Measurements from ENCODE around the gene SDF4.
"Not testable (repeated sequence)": the region's sequence is repeated elsewhere in the genome, so short reads cannot be mapped to it uniquely, and the experiment has no call there.

SDF4 gene

DNA sequence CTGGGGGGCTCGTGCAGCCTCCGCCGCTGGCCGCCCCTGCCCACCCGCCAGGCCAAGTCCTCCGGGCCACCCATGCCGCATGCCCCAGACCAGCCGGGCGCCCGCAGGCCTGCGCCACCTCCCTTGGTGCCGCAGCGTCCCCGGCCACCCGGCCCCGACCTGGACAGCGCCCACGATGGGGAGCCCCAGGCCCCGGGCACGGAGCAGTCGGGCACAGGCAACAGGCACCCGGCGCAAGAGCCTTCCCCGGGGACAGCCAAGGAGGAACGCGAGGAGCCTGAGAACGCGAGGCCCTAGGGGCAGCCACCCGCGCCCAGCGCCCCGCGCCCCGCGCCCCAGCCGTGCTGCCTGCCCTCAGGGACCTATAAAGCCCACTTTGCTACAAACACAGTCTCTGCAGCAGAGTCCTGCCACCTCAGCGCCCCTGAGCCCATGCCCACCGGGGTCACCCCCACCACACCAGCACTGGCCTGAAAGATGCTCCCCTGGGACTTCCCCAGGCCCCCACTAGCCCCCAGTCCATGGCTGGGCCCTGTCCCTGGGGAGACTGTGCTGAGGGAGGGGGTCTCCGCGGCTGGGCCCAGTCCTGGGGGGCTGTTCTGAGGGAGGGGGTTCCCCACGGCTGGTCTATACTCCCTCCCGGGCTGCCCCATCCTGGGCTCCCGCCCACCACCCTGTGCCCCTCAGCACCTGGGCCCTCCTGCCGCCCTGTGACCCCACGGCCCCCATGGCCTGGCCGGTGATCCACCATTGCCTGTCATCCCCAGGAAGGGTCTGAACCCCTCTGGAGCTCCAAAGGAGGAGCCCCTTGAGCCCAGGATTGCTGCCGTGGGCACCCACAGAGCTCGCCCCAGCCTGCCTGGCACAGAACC is 34.0 kb downstream of the SDF4 start:
- DNase-seq (ENCODE audit: low read depth) = no peak

DNA sequence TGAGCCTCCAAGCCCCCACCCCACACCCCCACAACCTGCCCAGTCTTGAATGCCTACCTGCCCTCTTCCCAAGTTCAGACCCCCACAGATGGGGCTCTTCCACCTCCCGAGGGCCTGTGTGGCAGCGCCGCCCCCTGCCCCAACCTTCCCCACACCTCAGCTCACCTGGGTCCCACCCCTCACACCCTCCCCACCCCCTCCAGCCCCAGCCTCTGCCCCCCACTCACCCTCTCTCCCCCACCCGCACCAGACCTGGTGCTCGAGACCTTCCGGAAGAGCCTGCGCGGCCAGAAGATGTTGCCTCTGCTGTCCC is 34.7 kb downstream of the SDF4 start:
- no peak for DNase-seq (ENCODE audit: low read depth)

DNA sequence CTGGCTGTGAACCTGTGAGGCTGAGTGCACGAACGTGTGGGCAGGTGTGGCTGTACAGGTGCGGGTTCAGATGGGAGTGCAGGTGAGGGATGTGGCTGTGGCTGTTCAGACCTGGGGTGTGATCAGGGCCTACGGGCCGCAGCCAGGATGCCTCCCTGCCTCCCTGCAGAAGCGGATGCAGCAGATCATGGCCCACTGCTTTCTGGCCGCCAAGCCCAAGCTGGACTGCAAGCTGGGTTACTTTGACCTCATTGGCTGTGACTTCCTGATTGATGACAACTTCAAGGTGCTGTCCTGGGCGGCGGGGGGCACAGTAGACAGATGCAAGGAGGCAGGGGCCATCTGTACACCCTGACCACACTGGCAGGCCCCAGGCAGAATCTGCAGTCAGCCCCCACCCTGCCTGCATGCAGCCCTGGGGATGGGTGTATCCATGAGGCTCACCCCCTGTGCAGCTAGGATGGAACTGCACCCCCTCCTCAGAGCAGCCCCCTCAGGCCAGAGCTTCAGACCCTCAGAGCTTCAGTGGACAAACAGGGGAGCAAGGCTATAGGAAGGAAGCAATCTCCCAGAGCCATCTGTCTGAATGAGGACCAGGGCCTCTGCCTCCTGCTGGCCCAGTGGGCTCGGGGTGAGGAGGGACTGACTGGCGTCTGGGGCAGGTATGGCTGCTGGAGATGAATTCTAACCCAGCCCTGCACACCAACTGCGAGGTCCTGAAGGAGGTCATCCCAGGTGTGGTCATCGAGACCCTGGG is 35.2 kb downstream of the SDF4 start:
- no peak for DNase-seq (ENCODE audit: low read depth)

DNA sequence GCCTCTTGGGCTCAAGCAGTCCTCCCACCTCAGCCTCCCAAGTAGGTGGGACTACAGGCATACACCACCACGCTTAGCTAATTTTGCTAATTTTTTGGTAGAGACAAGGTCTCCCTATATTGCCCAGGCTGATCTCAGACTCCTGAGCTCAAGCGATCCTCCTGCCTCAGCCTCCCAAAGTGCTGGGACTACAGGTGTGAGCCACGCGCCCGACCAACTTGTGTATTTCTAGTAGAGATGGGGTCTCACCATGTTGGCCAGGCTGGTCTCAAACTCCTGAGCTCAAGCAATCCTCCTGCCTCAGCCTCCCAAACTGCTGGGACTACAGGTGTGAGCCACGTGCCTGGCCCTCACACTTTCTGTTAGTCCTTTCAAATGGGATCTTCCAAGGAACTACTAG is 36.1 kb downstream of the SDF4 start:
- not testable (repeated sequence) for DNase-seq (ENCODE audit: low read depth)

DNA sequence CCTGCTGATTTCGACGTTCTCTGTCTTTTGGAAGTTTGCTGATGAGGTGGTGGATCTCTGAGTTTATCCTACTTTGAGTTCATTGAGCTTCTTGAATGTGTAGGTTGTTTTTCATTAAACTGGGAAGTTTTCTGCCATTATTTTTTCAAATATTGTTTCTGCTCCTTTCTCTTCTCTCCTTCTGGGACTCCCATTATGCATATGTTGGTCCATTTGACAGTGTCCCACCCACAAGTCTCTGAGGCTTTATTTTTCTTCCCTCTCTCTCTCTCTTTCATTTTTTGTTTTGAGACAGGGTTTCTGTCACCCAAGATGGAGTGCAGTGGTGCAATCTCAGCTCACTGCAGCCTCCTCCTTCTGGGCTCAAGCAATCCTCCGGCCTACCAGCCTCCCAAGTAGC is 37.1 kb downstream of the SDF4 start:
- peak; percentile 14 for DNase-seq (ENCODE audit: low read depth)

DNA sequence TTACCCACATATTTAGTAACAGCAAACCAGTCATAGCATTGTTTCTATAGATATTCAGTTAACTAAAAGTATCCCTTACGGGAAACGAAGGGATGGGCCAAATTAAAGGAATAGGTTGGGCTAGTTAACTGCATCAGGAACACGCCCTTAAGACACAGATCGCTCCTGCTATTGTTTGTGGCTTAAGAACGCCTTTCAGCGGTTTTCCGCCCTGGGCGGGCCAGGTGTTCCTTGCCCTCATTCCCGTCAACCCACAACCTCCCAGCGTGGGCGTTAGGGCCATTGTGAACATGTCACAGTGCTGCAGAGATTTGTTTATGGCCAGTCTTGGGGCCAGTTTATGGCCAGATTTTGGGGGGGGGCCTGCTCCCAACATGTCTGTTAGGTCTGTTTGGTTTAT is 40.1 kb downstream of the SDF4 start:
- DNase-seq (ENCODE audit: low read depth) = no peak

DNA sequence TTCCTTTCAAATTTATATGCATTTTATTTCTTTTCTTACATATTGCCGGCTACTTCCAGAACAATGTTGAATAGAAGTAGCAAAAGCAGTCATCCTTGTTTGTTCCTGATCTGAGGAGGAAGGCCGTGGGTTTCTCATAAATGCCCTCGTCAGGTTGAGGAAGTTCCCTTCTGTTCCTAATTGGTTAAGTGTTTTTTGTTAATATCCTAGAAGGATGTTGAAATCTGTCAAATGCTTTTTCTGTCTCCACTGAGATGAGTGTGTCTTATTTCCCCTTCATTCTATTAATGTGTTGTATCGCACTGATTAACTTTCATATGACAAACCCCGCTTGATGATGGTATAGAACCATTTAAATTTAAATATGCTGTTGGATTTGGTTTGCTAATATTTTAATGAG is 42.7 kb downstream of the SDF4 start:
- no peak for DNase-seq (ENCODE audit: low read depth)

DNA sequence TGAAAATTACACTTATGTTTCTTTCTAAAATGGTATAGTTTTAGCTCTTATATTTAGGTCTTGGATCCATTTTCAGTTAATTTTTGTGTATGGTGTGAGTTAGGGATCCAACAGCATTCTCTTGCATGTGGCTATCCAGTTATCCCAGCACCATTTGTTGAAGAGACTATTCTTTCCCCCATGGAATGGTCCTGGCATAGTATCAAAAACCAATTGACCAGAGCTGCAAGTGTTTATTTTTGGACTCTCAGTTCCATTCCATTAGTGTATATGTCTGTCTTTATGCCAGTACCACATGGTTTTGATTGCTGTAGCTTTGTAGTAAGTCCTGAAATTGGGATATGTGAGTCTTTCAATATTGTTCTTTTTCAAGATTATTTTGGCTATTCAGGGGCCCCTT is 43.9 kb downstream of the SDF4 start:
- no peak for DNase-seq (ENCODE audit: low read depth)

DNA sequence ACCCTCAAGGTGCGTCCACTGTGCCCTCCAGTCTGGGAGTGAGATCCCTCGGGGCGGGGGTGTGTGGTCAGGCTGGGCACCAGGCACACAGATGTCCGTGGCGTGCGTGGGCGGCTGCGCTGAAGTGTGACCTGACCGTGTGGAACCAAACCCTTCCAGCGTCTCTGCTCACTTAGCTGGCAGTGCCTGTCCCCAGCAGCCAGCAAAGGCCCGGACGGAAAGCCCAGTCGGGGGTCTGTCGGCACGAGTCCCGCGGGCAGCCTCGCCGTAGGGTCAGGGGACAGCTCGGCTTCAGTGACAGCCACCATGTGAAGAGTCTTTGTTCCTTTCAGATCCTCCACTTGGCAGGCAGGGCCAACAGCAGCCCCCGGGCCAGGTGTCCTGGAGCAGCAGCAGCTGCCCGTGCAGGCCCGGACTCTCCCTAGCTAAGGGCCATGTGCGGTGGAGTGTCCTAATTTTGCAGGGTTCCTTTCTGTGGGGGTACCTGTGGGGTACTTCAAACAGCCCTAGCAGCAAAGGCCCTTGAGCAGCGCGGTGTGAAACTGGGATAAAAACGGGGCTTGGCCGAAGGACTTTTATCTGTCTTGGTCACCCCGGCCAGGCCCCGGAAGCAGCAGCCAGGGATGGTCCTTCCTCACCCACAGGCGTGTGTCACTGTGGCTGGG is 46.6 kb downstream of the SDF4 start:
- no peak for DNase-seq (ENCODE audit: low read depth)

DNA sequence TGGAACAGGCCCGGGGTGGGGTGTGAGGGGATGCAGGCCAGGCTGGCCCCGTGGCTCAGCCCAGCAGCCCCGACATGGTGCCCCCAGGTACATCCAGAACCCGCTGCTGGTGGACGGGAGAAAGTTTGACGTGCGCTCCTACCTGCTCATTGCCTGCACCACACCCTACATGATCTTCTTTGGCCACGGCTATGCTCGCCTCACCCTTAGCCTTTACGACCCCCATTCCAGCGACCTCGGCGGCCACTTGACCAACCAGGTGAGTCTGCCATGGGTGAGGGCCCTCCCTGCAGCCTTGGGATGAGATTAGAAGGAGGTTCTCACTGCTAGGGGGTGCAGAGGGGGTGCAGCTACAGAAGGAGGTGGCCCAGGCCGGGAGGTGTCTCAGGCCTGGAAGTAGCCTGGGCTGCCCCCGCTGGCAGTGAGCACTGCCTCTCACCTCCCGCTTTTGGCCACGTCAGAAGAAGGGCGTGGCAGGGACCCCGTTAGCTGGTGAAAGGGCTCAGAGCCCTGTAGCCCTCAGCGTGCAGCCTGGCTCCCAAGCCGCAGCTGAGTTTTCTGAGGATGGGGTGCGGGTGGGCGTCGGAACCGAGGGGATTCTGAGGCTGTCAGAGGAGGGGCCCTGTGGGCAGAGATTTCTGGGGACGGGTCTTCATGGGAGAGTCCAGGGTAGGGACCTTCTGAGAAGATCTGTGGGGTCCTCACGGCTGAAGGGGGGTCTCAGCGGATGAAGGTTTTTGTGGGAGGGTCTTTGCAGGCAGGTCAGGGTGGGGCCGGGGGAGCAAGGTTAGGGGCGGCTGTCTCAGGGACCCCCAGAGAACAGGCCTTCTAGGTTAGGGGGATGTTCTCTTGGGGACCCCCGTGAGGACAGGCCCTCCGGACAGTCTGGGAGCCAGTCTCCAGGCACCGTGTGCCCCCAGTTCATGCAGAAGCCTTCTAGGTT is 47.7 kb downstream of the SDF4 start:
- DNase-seq (ENCODE audit: low read depth) = no peak

DNA sequence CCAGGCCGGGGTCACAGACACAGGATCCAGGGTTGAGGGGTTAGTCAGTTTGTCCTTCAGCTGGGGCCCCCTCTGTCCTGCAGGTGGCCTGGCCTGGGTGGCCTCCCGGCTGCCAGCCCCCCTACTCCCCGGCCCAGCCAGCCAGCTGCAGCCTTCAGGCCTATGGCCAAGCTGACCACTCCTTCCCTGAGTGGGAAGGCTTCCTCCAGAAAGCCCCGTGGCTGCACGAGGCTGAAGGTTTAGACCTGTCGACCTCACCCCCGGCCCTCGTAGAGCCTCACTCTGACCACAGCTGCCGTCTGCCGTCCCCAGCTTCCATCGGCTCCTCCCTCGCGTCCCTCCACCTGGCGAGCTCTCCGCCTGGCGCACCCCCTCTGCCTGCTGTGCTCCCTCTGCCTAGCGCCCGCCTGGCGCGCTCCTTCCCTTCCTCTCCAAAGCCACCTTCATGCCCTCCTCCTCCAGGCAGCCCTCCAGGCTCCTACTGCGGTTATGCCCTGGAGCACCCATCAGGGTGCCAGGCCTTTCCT is 48.5 kb downstream of the SDF4 start:
- DNase-seq (ENCODE audit: low read depth) = no peak

DNA sequence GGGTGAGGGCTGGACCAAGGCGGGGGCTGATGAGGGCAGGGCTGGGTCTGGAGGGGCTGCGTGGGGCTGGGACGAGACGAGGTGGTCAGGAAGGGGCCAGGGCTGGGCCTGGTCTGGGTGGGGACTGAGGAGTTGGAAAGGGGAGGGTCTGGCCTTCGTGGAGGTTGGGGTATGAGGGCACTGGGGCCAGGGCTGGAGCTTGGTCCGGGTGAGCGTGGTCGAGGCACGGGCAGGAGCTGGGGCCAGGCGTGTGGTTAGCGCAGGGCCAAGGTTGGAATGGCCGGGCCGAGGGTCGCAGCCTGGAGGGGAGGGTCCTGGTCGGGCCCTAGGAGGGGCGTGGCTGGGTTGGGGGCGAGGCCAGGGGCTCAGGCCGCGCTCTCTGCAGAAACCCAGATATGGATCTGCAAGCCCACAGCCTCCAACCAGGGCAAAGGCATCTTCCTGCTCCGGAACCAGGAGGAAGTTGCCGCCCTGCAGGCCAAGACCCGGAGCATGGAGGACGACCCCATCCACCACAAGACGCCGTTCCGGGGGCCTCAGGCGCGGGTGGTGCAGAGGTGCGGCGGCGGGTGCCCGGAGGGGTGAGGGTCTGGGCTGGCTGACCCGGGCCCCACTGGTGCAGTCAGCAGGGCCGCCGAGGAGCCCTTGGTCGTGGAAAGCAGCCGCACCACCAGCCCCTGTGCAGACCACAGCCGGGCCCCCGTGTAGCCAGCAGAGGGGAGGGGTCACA is 49.1 kb downstream of the SDF4 start:
- DNase-seq (ENCODE audit: low read depth) = no peak

DNA sequence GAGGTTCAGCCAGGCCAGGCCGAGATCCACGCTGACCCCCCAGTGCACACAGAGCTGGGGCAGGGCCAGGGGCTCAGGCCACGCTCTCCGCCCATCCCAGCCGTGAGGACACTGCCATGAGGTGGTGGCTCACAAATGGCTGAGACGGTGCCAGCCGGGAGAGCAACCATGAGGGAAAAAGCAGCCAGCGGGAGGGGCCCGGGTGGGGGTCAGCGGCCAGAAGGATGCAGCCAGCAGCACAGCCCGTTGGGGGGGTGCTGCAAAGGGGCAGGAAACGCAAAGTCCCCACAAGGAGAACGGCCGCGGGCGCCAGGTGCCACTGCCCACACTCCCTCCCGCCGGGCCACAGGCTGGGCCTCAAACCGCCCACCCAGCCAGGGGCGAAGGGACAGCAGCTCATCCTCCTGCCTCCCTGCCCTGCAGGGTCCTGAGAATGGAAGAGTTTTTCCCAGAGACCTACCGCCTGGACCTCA is 49.8 kb downstream of the SDF4 start:
- no peak for DNase-seq (ENCODE audit: low read depth)

DNA sequence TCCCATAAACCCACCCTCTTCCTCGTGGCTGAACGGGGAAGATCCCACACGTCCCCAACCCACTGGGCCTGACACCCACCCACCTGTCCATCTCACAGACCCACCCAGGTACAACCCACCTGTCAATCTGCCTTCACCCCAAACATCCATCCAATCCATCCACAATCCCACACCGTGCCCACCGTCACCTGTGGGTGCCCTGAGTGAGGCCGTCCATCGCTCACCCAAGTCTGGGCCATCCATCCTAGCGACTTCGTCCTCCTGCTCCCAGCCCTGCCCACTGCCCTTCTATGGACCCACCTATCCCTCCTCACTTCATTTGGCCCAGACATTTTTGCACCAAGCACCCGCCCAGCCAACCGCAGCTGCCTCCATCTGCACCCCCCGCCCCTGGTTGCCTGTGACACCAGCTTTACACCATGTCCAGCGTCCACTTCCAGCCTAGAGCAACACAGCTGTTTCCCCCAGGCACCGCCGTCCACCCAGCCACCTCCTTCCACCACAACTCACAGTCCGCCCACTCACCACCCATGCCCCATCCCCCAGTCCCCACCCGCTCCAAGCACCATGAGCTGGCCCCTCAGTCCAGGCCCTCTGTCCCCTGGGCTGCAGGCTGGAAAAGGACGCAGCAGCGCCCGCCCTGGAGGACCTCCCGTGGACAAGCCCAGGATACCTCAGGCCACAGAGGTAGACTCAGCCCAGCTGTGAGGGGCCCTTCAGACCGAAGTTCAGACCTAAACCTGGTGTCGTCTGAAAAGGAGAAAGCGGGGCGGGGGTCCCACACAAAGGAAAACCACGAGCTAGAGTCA is 50.5 kb downstream of the SDF4 start:
- no peak for DNase-seq (ENCODE audit: low read depth)

DNA sequence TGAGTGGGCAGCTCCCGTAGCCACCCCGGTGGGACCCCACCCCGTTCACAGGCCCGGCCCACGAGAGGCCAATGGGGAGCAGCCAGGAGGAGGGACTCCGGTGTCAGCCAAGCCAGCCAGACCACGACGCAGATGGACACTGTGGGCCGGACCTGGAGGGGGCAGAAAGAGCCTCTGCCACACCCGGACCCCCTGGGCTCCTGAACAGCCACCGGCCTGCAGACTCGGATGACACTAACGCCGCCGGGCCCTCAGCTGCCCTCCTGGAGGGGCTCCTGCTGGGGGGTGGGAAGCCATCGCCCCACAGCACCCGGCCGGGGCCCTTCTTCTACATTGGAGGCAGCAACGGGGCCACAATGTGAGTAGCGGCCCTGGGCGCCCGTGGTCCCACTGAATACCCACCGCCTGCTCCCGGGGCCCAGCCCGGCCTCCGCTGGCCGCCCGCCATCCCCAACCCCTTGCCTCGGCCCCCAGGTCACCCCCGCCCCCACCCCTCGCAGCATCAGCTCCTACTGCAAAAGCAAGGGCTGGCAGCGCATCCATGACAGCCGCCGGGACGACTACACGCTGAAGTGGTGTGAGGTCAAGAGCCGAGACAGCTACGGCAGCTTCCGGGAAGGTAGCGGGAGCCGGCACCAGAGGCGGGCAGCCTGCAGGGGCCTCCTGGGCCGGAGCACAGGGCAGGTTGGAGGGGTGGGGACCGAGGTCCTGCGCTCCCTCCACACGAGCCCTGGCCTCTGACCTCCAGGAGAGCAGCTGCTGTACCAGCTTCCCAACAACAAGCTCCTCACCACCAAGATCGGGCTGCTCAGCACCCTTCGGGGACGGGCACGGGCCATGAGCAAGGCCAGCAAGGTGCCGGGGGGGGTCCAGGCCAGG is 51.6 kb downstream of the SDF4 start:
- no peak for DNase-seq (ENCODE audit: low read depth)

DNA sequence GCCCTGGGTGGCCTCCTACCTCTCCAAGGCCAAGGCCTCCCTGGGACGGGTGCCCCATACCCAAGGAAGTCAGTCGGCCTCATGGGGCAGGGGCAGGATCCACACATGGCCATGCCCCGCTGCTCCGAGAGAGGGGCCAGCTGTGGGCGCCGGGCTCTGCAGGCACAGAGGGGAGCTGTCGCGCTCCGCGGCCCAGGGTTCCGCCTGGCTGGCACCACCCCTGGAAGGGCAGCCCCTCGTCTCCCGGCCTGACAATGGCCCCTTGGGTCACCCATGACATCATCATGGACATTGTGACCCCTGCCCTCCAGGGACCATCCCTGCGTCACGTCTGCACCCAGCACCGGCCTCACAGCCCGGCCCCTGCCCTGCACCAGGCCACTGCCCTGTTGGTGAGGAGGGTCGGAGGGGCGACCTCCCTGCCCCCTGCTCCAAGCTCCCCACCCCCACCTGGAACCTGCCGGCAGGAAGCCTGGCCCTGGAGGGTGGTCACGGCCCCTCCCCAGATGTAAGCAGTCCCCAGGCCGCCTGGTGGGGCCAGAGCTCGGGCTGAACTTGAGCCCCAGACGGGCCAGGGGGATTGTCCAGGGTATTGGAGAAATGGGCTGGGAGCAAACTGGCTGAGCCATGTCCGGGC is 52.3 kb downstream of the SDF4 start:
- DNase-seq (ENCODE audit: low read depth) = no peak

DNA sequence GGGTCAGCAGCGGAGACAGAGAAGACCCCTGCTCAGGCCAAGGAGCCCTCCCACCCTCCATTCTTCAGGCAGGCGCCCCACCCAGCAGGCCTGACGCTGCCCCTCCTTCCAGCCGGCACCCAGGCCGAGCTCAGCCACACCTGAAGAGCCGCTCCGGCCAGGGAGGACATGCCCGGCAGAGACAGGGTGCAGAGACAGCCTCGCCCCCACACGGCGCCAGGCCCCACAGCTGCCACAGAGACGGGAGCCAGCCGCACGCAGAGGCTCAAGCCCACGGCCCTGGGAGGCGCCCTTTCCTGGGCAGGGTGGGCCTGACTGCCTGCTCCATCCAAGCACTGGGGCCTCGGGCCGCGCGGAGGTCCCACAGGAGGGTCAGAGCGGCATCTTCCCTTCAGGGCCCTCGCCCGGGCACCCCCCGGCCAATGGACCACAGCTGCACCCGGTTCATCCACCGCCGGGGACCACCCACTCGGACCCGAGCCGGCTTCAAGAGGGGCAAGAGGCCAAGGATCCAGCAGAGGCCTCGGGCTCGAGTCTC is 52.9 kb downstream of the SDF4 start:
- no peak for DNase-seq (ENCODE audit: low read depth)

All from iris pigment epithelial cell (primary cell).